Nephron progenitor cell (in vitro differentiated cells): ENCODE results near the gene ACKR2.

Source experiments
- DNase-seq: peaks from one replicate; pipeline ENCODE4 v3.0.0; 2021
- H3K27ac Mint-ChIP-seq: 2 replicates; pipeline ENCODE4 v1.8.0; 2021; ENCODE audit warnings: mild to moderate bottlenecking, moderate library complexity, mixed read lengths
- H3K27me3 Mint-ChIP-seq: 2 replicates; pipeline ENCODE4 v1.8.0; 2021; ENCODE audit warnings: mild to moderate bottlenecking, low read depth, mixed read lengths; ENCODE audit not compliant: poor library complexity
- H3K36me3 Mint-ChIP-seq: 2 replicates; pipeline ENCODE4 v1.8.0; 2021; ENCODE audit warnings: low read depth, mixed read lengths
- H3K4me1 Mint-ChIP-seq: 2 replicates; pipeline ENCODE4 v1.8.0; 2021; ENCODE audit warnings: mixed read lengths
- H3K4me3 Mint-ChIP-seq: 2 replicates; pipeline ENCODE4 v1.8.0; 2021; ENCODE audit warnings: mild to moderate bottlenecking, moderate library complexity, mixed read lengths
- H3K9me3 Mint-ChIP-seq: 2 replicates; pipeline ENCODE4 v1.8.0; 2021; ENCODE audit warnings: mild to moderate bottlenecking, moderate library complexity, mixed read lengths
- TF ChIP-seq, protein P1 (sequence below): fragments of 200-600 bp; sonication (generic); IDR thresholded peaks from 2 replicates; pipeline ENCODE4 v1.5.0; 2021; ENCODE audit warnings: antibody characterized with exemption

ACKR2 gene

DNA sequence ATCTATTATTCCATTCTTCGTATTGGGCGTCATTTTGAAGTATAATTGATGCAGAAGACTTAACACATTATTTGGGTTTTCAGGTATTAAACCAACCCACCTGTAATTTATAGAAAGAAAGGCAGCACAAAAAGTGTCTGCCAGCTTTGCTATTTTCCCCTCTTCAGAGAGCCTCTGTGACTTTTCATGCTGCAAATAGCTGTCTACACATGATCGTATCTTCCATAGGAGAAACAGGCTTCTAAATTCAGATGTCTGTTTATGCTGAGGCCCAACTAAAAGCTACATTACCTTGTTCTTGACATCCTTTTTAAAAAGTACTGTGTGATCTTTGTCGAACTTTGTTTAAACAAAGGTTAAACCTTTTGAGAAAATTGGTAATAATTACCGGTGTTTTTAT, 5.0 kb downstream of the ACKR2 start:
- H3K27ac Mint-ChIP-seq: no peak overlapping the region

DNA sequence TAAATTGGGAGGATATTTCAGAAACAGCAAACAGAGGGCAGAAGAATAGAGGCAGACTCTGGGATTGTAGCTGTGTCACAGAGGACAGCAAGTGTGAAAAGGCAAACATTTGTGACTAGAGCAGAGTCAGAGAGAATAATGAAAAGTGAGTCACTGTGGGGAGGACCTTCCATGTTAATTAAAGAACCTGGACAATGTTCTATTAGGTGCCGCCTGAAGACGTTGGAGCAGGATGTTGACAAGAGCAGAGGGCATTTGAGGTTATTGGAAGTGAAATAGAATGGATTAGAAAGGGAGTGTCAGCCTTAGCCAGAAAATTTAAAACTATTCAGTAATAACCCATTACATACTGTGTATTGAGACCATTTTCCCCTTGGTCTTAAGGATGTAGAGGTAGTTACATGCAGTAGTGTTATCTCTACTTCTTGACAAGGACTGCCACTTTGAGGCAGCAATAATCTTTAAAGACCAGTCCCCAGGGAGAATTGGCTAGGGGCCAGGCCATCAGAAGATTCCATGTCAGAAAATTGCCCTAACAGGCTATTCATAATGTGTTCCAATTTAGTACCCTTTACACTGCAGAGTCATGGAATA, 5.8 kb downstream of the ACKR2 start:
- H3K27ac Mint-ChIP-seq: no peak overlapping the region
- H3K4me3 Mint-ChIP-seq: no peak overlapping the region
- DNase-seq: no peak
- no peaks in the 10 kb centered on the region for H3K9me3 Mint-ChIP-seq
- TF ChIP-seq, protein P1, sequence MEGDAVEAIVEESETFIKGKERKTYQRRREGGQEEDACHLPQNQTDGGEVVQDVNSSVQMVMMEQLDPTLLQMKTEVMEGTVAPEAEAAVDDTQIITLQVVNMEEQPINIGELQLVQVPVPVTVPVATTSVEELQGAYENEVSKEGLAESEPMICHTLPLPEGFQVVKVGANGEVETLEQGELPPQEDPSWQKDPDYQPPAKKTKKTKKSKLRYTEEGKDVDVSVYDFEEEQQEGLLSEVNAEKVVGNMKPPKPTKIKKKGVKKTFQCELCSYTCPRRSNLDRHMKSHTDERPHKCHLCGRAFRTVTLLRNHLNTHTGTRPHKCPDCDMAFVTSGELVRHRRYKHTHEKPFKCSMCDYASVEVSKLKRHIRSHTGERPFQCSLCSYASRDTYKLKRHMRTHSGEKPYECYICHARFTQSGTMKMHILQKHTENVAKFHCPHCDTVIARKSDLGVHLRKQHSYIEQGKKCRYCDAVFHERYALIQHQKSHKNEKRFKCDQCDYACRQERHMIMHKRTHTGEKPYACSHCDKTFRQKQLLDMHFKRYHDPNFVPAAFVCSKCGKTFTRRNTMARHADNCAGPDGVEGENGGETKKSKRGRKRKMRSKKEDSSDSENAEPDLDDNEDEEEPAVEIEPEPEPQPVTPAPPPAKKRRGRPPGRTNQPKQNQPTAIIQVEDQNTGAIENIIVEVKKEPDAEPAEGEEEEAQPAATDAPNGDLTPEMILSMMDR: no peak
- peaks cover 4% of the 10 kb centered on the region for H3K27me3 Mint-ChIP-seq
- H3K36me3 Mint-ChIP-seq: no peaks in the 10 kb centered on the region
- H3K4me1 Mint-ChIP-seq: peaks cover 33% of the 10 kb centered on the region

More for the DNA sequence above, 5.0 kb downstream of the ACKR2 start:
- Mint-ChIP-seq H3K27me3 (peaks cover 4% of the 10 kb centered on the region), H3K4me3 (no peak overlapping the region), H3K36me3 (no peaks in the 10 kb centered on the region), H3K4me1 (peaks cover 25% of the 10 kb centered on the region), H3K9me3 (no peaks in the 10 kb centered on the region)
- no peak for DNase-seq
- TF ChIP-seq, protein P1: no peak

DNA sequence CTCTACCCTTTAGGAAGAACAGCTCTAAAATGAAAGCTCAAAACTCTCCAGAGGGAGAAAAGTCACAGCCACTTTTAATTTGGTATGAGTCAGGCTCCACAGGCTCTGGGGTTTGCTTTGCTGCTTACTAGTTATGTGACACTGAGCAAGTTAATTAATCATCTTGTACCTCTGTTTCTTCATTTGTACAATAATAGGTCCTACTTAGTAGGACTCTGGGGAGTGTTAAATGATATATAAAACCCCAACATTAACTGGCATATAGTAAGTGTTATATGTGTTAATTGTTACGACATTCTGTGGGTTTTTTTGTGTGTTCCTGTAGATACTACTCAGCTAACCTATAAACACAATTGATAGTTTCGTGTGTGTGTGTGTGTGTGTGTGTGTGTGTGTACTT, 6.6 kb downstream of the ACKR2 start:
- no peaks in the 10 kb centered on the region for H3K27me3 Mint-ChIP-seq
- H3K4me3 Mint-ChIP-seq: no peak overlapping the region
- H3K36me3 Mint-ChIP-seq: no peaks in the 10 kb centered on the region
- H3K27ac Mint-ChIP-seq: no peak overlapping the region
- no peaks in the 10 kb centered on the region for H3K9me3 Mint-ChIP-seq
- peaks cover 29% of the 10 kb centered on the region for H3K4me1 Mint-ChIP-seq
- no peak for DNase-seq
- TF ChIP-seq, protein P1: no peak

DNA sequence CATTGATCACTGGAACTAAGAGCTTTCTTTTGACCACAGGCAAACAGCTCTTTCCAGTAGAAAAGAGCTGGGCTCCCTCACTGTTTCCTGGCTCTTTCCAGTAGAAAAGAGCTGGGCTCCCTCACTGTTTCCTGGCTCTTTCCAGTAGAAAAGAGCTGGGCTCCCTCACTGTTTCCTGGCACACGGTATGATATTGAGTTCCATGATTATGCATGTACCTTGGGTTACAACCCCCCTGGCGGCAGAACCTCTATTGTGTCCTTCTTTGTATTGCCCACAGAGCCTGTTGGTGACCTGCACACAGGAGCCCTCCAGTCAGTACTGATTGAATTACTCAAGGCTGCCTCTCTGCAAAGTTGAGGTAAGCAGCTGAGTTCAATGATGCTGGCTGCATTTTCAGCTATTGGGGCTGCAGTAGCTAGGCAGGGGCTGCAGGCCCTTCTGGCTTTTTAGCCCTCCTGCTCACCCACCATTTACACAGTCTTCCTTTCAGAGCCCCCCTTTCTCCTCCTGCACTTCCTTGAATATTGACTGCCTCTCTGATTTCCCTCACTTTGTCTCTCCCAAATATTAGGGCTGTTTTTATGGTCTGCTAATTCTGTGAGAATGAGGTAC, 10.2 kb downstream of the ACKR2 start:
- DNase-seq: no peak
- peaks cover 2% of the 10 kb centered on the region for H3K36me3 Mint-ChIP-seq
- no peaks in the 10 kb centered on the region for H3K27me3 Mint-ChIP-seq
- no peaks in the 10 kb centered on the region for H3K9me3 Mint-ChIP-seq
- TF ChIP-seq, protein P1: no peak
- H3K4me3 Mint-ChIP-seq: no peak overlapping the region
- peaks cover 26% of the 10 kb centered on the region for H3K4me1 Mint-ChIP-seq
- no peak overlapping the region for H3K27ac Mint-ChIP-seq

DNA sequence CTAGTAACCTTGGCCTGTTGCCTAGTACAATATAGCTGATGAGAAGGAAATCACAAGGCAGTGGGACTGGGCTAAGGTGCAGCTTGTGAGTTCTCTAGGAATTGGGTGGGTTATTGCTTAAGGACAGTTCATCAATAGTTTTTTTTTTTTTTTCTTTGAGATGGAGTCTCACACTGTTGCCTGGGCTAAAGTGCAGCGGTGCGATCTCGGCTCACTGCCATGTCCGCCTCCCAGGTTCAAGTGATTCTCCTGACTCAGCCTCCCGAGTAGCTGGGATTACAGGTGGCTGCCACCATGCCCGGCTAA, 11.5 kb downstream of the ACKR2 start:
- Mint-ChIP-seq H3K4me3 (no peak overlapping the region), H3K27me3 (no peaks in the 10 kb centered on the region), H3K27ac (no peak overlapping the region), H3K36me3 (peaks cover 4% of the 10 kb centered on the region), H3K9me3 (no peaks in the 10 kb centered on the region), H3K4me1 (peaks cover 19% of the 10 kb centered on the region)
- DNase-seq: no peak
- TF ChIP-seq, protein P1: no peak

DNA sequence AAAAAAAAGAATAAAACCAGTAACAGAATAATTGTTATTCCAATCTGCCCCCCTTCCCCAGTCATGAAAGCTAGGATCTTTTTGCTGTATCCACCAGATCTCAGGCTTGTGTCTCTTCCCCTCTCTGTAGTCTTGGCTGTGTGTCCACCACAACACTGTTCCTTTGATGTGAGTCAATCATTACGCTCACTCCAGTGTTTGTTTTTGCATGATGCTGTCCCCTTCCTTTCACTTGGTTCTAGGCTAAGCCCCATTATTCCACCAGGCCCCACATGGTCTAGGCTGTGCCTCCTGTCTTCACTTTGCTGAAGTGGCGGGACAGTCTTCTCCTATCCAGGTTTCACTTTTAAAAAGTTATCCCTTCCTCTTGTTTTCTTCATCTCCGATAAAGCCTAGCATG, 13.6 kb downstream of the ACKR2 start:
- peaks cover 4% of the 10 kb centered on the region for H3K36me3 Mint-ChIP-seq
- peak overlapping the region; percentile 93 for H3K27ac Mint-ChIP-seq
- no peak for DNase-seq
- H3K4me1 Mint-ChIP-seq: peaks cover 22% of the 10 kb centered on the region
- no peaks in the 10 kb centered on the region for H3K9me3 Mint-ChIP-seq
- H3K4me3 Mint-ChIP-seq: no peak overlapping the region
- TF ChIP-seq, protein P1: no peak
- no peaks in the 10 kb centered on the region for H3K27me3 Mint-ChIP-seq
